H9 (cell line): Measurements from ENCODE around the gene MTMR4. TPM values are rescaled to one million over a fixed set of nuclear protein-coding genes. Genes with fewer than 3 reads are reported as not detected.

ENCODE experiments used
- DNase-seq: peaks from one replicate; pipeline ENCODE4 v3.0.0-alpha.2; 2017
- H2AFZ ChIP-seq: one replicate; pipeline ENCODE4 v1.6.1; 2013; ENCODE audit warnings: mild to moderate bottlenecking, low read length, control low read depth, moderate library complexity
- H2AK5ac ChIP-seq: 2 replicates; pipeline ENCODE4 v1.6.1; 2013; ENCODE audit warnings: low read length, control low read depth, mixed read lengths; ENCODE audit not compliant: insufficient read length
- H2BK120ac ChIP-seq: one replicate; pipeline ENCODE4 v1.6.1; 2013; ENCODE audit warnings: low read depth, mild to moderate bottlenecking, low read length, control low read depth, inconsistent platforms; ENCODE audit not compliant: poor library complexity, severe bottlenecking
- H2BK12ac ChIP-seq: 2 replicates; pipeline ENCODE4 v1.6.1; 2013; ENCODE audit warnings: low read length, control low read depth, mixed read lengths, low read depth; ENCODE audit not compliant: insufficient read length
- H2BK15ac ChIP-seq: 2 replicates; pipeline ENCODE4 v1.6.1; 2013; ENCODE audit warnings: low read depth, low read length, control low read depth
- H2BK20ac ChIP-seq: one replicate; pipeline ENCODE4 v1.6.1; 2013; ENCODE audit warnings: low read depth, mild to moderate bottlenecking, low read length, control low read depth, inconsistent platforms; ENCODE audit not compliant: poor library complexity, severe bottlenecking
- H2BK5ac ChIP-seq: 2 replicates; pipeline ENCODE4 v1.6.1; 2013; ENCODE audit warnings: low read length, control low read depth, mixed read lengths; ENCODE audit not compliant: insufficient read length
- H3K14ac ChIP-seq: 2 replicates; pipeline ENCODE4 v1.6.1; 2013; ENCODE audit warnings: low read length, control low read depth; ENCODE audit not compliant: insufficient read depth
- H3K18ac ChIP-seq: 2 replicates; pipeline ENCODE4 v1.6.1; 2013; ENCODE audit warnings: low read depth, mild to moderate bottlenecking, mixed read lengths, low read length, control low read depth; ENCODE audit not compliant: insufficient read length
- H3K23ac ChIP-seq: 2 replicates; pipeline ENCODE4 v1.6.1; 2013; ENCODE audit warnings: low read length, control low read depth, mixed read lengths, low read depth; ENCODE audit not compliant: insufficient read length
- H3K23me2 ChIP-seq: 2 replicates; pipeline ENCODE4 v1.6.1; 2013; ENCODE audit warnings: low read depth, mild to moderate bottlenecking, mixed read lengths, low read length, control low read depth; ENCODE audit not compliant: insufficient read length, poor library complexity, severe bottlenecking
- H3K27ac ChIP-seq: 2 replicates; pipeline ENCODE4 v1.5.1; 2013; ENCODE audit warnings: low read length, control low read depth, mixed read lengths, low read depth; ENCODE audit not compliant: insufficient read length
- H3K27me3 ChIP-seq: 2 replicates; pipeline ENCODE4 v1.6.1; 2013; ENCODE audit warnings: low read length, control low read depth, inconsistent platforms; ENCODE audit not compliant: insufficient read depth
- H3K4ac ChIP-seq: 2 replicates; pipeline ENCODE4 v1.6.1; 2013; ENCODE audit warnings: low read depth, mild to moderate bottlenecking, control low read depth, inconsistent platforms, low read length, moderate library complexity
- H3K4me1 ChIP-seq: 2 replicates; pipeline ENCODE4 v1.6.1; 2013; ENCODE audit warnings: low read length, control low read depth, inconsistent platforms; ENCODE audit not compliant: insufficient read depth
- H3K4me2 ChIP-seq: 2 replicates; pipeline ENCODE4 v1.6.1; 2013; ENCODE audit warnings: low read length, control low read depth, mixed read lengths; ENCODE audit not compliant: insufficient read length, insufficient read depth
- H3K56ac ChIP-seq: 2 replicates; pipeline ENCODE4 v1.6.1; 2013; ENCODE audit warnings: low read depth, mild to moderate bottlenecking, mixed read lengths, low read length, control low read depth; ENCODE audit not compliant: insufficient read length
- H3K79me1 ChIP-seq: 2 replicates; pipeline ENCODE4 v1.6.1; 2013; ENCODE audit warnings: low read depth, mild to moderate bottlenecking, moderate library complexity, low read length, control low read depth, inconsistent platforms; ENCODE audit not compliant: insufficient read depth, poor library complexity, severe bottlenecking
- H3K79me2 ChIP-seq: 2 replicates; pipeline ENCODE4 v1.6.1; 2013; ENCODE audit warnings: low read length, control low read depth, inconsistent platforms; ENCODE audit not compliant: insufficient read depth
- H3K9ac ChIP-seq: 2 replicates; pipeline ENCODE4 v1.6.1; 2013; ENCODE audit warnings: low read length, control low read depth, mixed read lengths; ENCODE audit not compliant: insufficient read length; ENCODE audit errors: extremely low read depth
- H3K9me3 ChIP-seq: one replicate; pipeline ENCODE4 v1.6.1; 2013; ENCODE audit warnings: low read depth, low read length, inconsistent platforms; ENCODE audit not compliant: control insufficient read depth
- H3T11ph ChIP-seq: one replicate; pipeline ENCODE4 v1.6.1; 2013; ENCODE audit warnings: mild to moderate bottlenecking, low read length, control low read depth, inconsistent platforms
- H4K20me1 ChIP-seq: one replicate; pipeline ENCODE4 v1.6.1; 2013; ENCODE audit not compliant: control insufficient read depth, insufficient read length, insufficient read depth
- H4K5ac ChIP-seq: 2 replicates; pipeline ENCODE4 v1.6.1; 2013; ENCODE audit warnings: low read depth, mild to moderate bottlenecking, mixed read lengths, low read length, control low read depth; ENCODE audit not compliant: insufficient read length
- H4K8ac ChIP-seq: replicated peaks from 2 replicates; pipeline ENCODE4 v1.6.1; 2013; ENCODE audit warnings: low read length, control low read depth, mixed read lengths, low read depth; ENCODE audit not compliant: insufficient read length
- H4K91ac ChIP-seq: 2 replicates; pipeline ENCODE4 v1.6.1; 2013; ENCODE audit warnings: low read depth, mild to moderate bottlenecking, moderate library complexity, mixed read lengths, low read length, control low read depth; ENCODE audit not compliant: insufficient read length
- H3K27ac Mint-ChIP-seq, 3 experiments: 2 replicates in 2 of 3; 3 replicates in 1 of 3; pipeline ENCODE4 v1.8.0; 2020 to 2021; ENCODE audit warnings: mixed read lengths in 3 of 3, mild to moderate bottlenecking in 1 of 3, moderate library complexity in 1 of 3
- H3K27me3 Mint-ChIP-seq: 2 replicates; pipeline ENCODE4 v1.8.0; 2021; ENCODE audit warnings: low read depth, mild to moderate bottlenecking, moderate library complexity, mixed read lengths
- H3K36me3 Mint-ChIP-seq, 3 experiments: 2 replicates in 2 of 3; 3 replicates in 1 of 3; pipeline ENCODE4 v1.8.0; 2020 to 2021; ENCODE audit warnings: low read depth in 3 of 3, mixed read lengths in 3 of 3; ENCODE audit not compliant: insufficient read depth in 1 of 3
- H3K4me1 Mint-ChIP-seq, 2 experiments: 2 replicates each; pipeline ENCODE4 v1.8.0; 2020; ENCODE audit warnings: mixed read lengths in 2 of 2
- H3K4me3 Mint-ChIP-seq, 2 experiments: 2 replicates in 1 of 2; 3 replicates in 1 of 2; pipeline ENCODE4 v1.8.0; 2020 to 2021; ENCODE audit warnings: mild to moderate bottlenecking in 2 of 2, mixed read lengths in 2 of 2, moderate library complexity in 1 of 2
- H3K9me3 Mint-ChIP-seq, 2 experiments: 2 replicates in 1 of 2; 3 replicates in 1 of 2; pipeline ENCODE4 v1.8.0; 2020; ENCODE audit warnings: mild to moderate bottlenecking in 2 of 2, mixed read lengths in 2 of 2, moderate library complexity in 1 of 2
- WGBS: extraction: QIAGEN DNeasy Blood & Tissue Kit; methylation state at CpG from one replicate; pipeline ENCODE4 v1.1.7; 2013; ENCODE audit warnings: missing lambda C conversion rate, low lambda C conversion rate, mixed read lengths; ENCODE audit not compliant: insufficient read length; ENCODE audit errors: extremely low coverage; 5-methylcytosine and 5-hydroxymethylcytosine counted together
- total RNA-seq: library from RNA; stranded (reverse); gene quantifications from 2 replicates; pipeline ENCODE4 v1.2.1, GENCODE V29; 2021
- TF ChIP-seq, protein P1 (sequence below): fragments of 200-600 bp; sonication (generic); conservative IDR thresholded peaks from 3 replicates; pipeline ENCODE4 v1.8.0; 2021; ENCODE audit warnings: antibody characterized with exemption, mild to moderate bottlenecking

The MTMR4 gene
- total RNA-seq, 1 experiment from 2014 or later: 31.2 TPM

DNA sequence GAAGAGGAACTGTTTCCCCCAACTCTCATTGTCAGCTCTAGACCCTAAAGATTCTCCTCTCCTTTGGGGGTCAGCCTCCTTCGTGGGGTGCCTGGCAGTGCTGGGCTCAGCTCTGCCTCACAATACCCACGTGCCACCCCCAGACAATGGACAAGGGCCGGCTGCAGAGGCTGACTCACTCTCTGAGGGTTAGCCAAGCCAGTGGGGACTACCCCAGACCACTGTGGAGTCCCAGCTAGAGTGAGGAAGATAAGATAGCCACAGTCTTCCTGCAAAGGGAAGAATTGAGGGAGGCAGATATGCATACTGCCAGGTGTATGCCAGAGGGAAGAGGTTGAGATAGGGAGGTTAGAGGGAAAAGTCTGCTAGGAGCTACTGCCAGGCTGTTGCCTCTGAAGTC lies 13.5 kb upstream of the MTMR4 start:
- Histone ChIP-seq H3K27me3 (no peaks in the 10 kb centered on the region), H2BK120ac (no peak overlapping the region), H4K5ac (no peak overlapping the region), H3K14ac (no peak overlapping the region), H3K4me1 (no peaks in the 10 kb centered on the region; the same call in 1 of the 2 replicates), H2BK5ac (no peak overlapping the region), H2AK5ac (no peak overlapping the region), H3K56ac (no peak overlapping the region), H3K4me2 (no peak overlapping the region), H3K23me2 (peaks cover 5% of the 10 kb centered on the region), H2BK12ac (no peak overlapping the region), H3K9me3 (no peaks in the 10 kb centered on the region), H2BK15ac (no peak overlapping the region), H4K20me1 (no peaks in the 10 kb centered on the region), H3K27ac (no peak overlapping the region), H3K79me1 (no peaks in the 10 kb centered on the region), H3K4ac (no peak overlapping the region), H2BK20ac (no peak overlapping the region), H3K79me2 (no peaks in the 10 kb centered on the region), H3T11ph (no peak overlapping the region), H3K23ac (no peak overlapping the region), H2AFZ (no peak overlapping the region), H3K9ac (no peak overlapping the region), H4K8ac (no peak overlapping the region), H3K18ac (no peak overlapping the region), H4K91ac (no peak overlapping the region)
- Mint-ChIP-seq H3K4me3 (no peak overlapping the region), H3K4me1 (peaks cover 25 to 51% of the 10 kb centered on the region in 2 experiments), H3K9me3 (no peaks in the 10 kb centered on the region), H3K27me3 (peaks cover 34% of the 10 kb centered on the region), H3K36me3 (no peaks in the 10 kb centered on the region), H3K27ac (no peak overlapping the region)
- no peak for DNase-seq
- WGBS: no CpG with 5 or more reads among the region's 3 CpGs
- TF ChIP-seq, protein P1, sequence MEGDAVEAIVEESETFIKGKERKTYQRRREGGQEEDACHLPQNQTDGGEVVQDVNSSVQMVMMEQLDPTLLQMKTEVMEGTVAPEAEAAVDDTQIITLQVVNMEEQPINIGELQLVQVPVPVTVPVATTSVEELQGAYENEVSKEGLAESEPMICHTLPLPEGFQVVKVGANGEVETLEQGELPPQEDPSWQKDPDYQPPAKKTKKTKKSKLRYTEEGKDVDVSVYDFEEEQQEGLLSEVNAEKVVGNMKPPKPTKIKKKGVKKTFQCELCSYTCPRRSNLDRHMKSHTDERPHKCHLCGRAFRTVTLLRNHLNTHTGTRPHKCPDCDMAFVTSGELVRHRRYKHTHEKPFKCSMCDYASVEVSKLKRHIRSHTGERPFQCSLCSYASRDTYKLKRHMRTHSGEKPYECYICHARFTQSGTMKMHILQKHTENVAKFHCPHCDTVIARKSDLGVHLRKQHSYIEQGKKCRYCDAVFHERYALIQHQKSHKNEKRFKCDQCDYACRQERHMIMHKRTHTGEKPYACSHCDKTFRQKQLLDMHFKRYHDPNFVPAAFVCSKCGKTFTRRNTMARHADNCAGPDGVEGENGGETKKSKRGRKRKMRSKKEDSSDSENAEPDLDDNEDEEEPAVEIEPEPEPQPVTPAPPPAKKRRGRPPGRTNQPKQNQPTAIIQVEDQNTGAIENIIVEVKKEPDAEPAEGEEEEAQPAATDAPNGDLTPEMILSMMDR: no peak
